Left lung (tissue), 10 donors: ENCODE data around the gene AK8. TPM values are rescaled to one million over a fixed set of nuclear protein-coding genes. Genes with fewer than 3 reads are reported as not detected.

Source experiments
- ATAC-seq: fragments of 200-7000 bp; cut with Tn5 transposase; one replicate; pipeline ENCODE4 v1.9.1; 2020; ENCODE audit warnings: moderate library complexity
- DNase-seq, 4 donors: peaks; one replicate each; pipeline ENCODE4 v3.0.0-alpha.2; 2013 to 2020
- H3K27ac ChIP-seq, 2 donors: fragments of 200-600 bp; sonication (generic) in 1 of 2; one replicate each; pipeline versions ENCODE4 v1.5.0 to v1.8.0; 2020 to 2021
- H3K27me3 ChIP-seq, 2 donors: fragments of 200-600 bp; sonication (generic) in 1 of 2; one replicate each; pipeline versions ENCODE4 v1.5.0 to v1.8.0; 2020 to 2021
- H3K36me3 ChIP-seq, 2 donors: fragments of 200-600 bp; sonication (generic) in 1 of 2; one replicate each; pipeline versions ENCODE4 v1.5.0 to v1.8.0; 2020 to 2021
- H3K4me1 ChIP-seq, 2 donors: fragments of 200-600 bp; one replicate each; pipeline ENCODE4 v1.8.0; 2021
- H3K4me3 ChIP-seq, 2 donors: fragments of 200-600 bp; sonication (generic) in 1 of 2; one replicate each; pipeline versions ENCODE4 v1.5.0 to v1.8.0; 2020 to 2021; ENCODE audit warnings: mild to moderate bottlenecking in 1 of 2
- H3K9me3 ChIP-seq, 2 donors: fragments of 200-600 bp; sonication (generic) in 1 of 2; one replicate each; pipeline versions ENCODE4 v1.5.0 to v1.8.0; 2020 to 2021
- intact Hi-C, 2 donors: fragments of 100-400 bp; cut with DNase I; formaldehyde crosslinking; loops; one replicate each; pipeline versions ENCODE4 v1.11.2 to v1.14.2; 2022
- polyA plus RNA-seq, 6 donors: library from polyadenylated mRNA; unstranded; fragments of 120-200 nt; gene quantifications; one replicate each; pipeline ENCODE4 v1.2.1, GENCODE V29; 2013; ENCODE audit not compliant: insufficient read length in 6 of 6
- total RNA-seq, 2 donors: library from RNA; stranded (reverse); fragmentation: NEBNext Ultra II Directional; extraction: Animal tissue kit (Norgen Biotek cat#: 25700); gene quantifications; one replicate each; pipeline ENCODE4 v1.2.1, GENCODE V29; 2021
- TF ChIP-seq, protein P1 (sequence below), 2 donors: fragments of 200-600 bp; sonication (generic) in 1 of 2; IDR thresholded peaks; one replicate each; pipeline versions ENCODE4 v1.5.0 to v1.8.0; 2021; ENCODE audit warnings: antibody characterized with exemption in 2 of 2
- donor health status: DM: no; HTN: yes; CAD: no.
- donor health status: DM: no; HTN: no; CAD: no.

AK8 gene
- total and polyA plus RNA-seq, 8 donors = 0.55 to 3.6 (median 2.4) TPM

DNA sequence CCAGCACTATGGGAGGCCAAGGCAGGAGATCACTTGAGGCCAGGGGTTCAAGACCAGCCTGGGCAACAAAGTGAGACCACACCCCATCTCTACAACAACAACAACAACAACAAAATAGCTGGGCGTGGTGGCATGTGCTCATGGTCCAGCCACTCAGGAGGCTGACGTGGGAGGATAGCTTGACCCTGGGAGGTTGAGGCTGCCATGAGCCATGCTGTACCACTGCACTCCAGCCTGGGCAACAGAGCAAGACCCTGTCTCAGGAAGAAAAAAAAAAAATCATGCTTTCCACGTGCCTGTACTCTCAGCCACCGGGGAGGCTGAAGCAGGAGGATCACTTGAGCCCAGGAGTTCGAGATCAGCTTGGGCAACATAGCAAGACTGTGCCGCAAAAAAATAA, 36.8 kb upstream of the AK8 start:
- DNase-seq (no peak), ATAC-seq (no peak)
- Histone ChIP-seq H3K4me3 (no peak overlapping the region), H3K27ac (no peak overlapping the region), H3K36me3 (peaks cover 6 to 92% of the 10 kb centered on the region in 2 donors), H3K4me1 (no peaks in the 10 kb centered on the region), H3K27me3 (no peaks in the 10 kb centered on the region), H3K9me3 (no peaks in the 10 kb centered on the region)
- intact Hi-C loops = no loop called here
- TF ChIP-seq, protein P1, sequence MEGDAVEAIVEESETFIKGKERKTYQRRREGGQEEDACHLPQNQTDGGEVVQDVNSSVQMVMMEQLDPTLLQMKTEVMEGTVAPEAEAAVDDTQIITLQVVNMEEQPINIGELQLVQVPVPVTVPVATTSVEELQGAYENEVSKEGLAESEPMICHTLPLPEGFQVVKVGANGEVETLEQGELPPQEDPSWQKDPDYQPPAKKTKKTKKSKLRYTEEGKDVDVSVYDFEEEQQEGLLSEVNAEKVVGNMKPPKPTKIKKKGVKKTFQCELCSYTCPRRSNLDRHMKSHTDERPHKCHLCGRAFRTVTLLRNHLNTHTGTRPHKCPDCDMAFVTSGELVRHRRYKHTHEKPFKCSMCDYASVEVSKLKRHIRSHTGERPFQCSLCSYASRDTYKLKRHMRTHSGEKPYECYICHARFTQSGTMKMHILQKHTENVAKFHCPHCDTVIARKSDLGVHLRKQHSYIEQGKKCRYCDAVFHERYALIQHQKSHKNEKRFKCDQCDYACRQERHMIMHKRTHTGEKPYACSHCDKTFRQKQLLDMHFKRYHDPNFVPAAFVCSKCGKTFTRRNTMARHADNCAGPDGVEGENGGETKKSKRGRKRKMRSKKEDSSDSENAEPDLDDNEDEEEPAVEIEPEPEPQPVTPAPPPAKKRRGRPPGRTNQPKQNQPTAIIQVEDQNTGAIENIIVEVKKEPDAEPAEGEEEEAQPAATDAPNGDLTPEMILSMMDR (IDR thresholded peaks at IDR 0.05) = no peak

DNA sequence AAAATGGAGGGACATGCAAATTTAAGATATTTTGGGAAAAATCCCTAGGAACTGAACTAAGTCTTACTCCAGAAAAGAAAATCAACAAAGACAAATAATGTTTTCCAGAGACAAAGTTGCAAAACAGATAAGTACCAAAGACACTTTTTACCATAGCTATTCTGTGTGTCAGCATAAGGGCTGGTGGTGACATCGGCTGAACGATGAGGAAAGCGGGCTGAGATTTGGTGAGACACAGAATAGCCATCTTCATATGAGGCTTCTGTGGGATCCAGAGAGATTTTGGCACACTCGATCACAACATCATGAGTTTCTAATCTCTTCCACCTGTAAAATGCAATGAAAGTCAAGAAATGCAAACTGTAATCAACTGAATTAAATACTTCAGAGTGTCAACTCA, 34.0 kb upstream of the AK8 start:
- TF ChIP-seq, protein P1 (IDR thresholded peaks at IDR 0.05) = no peak
- ATAC-seq = no peak
- H3K36me3 ChIP-seq = peaks cover 7 to 82% of the 10 kb centered on the region in 2 donors

DNA sequence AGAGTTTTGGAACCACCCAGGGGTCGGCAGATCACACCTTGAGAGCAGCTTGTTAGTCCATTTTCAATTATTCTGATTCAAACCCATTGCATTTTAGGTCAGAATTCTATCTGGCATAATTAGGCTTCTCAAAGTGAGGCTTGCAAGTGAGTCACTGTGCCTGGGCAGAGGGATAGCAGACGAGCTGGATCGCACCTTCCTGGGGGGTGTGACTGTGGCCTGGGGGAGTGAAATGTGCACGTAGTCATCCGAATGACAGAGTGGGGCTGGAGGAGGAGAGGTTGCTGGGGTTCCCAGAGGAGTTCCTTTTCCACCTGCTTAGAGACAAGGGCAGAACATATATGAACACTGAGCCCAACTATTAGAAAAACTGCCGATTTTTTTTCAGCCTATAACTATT, 32.3 kb upstream of the AK8 start:
- peaks cover 7 to 79% of the 10 kb centered on the region in 2 donors for H3K36me3 ChIP-seq
- intact Hi-C loops = no loop called here
- ATAC-seq = no peak

More for the DNA sequence above, 34.0 kb upstream of the AK8 start:
- no peak for DNase-seq
- H3K9me3 ChIP-seq = no peaks in the 10 kb centered on the region
- H3K4me3 ChIP-seq = no peak overlapping the region
- no peak overlapping the region for H3K27ac ChIP-seq
- H3K27me3 ChIP-seq = no peaks in the 10 kb centered on the region
- no peaks in the 10 kb centered on the region for H3K4me1 ChIP-seq
- intact Hi-C loops = no loop called here

DNA sequence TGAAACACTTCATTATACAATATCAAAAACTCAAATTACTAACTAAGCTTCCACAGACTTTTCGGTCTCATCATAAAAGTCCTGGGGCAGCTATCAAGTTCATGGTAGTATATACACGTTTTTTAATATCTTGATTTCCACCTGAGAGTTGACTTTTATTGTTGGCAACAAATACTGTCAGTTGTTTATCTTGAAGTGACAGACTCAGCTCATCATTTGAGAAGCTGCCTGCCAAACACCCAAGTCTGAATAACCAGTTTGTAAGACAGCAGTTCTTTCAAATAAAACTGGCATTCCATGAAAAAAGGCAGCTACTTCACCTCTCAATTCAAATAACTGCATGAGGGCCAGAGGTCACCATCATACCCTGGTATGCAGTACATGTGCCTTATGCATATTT, 31.2 kb upstream of the AK8 start:
- TF ChIP-seq, protein P1 (IDR thresholded peaks at IDR 0.05) = no peak
- Histone ChIP-seq H3K4me3 (no peak overlapping the region), H3K36me3 (peaks cover 7 to 79% of the 10 kb centered on the region in 2 donors), H3K27ac (no peak overlapping the region), H3K27me3 (no peaks in the 10 kb centered on the region), H3K9me3 (no peaks in the 10 kb centered on the region), H3K4me1 (no peaks in the 10 kb centered on the region)
- ATAC-seq (no peak), DNase-seq (no peak)
- intact Hi-C loops = no loop called here

More for the DNA sequence above, 32.3 kb upstream of the AK8 start:
- no peaks in the 10 kb centered on the region for H3K27me3 ChIP-seq
- DNase-seq = no peak
- H3K27ac ChIP-seq = no peak overlapping the region
- H3K9me3 ChIP-seq = no peaks in the 10 kb centered on the region
- H3K4me1 ChIP-seq = no peaks in the 10 kb centered on the region
- TF ChIP-seq, protein P1 (IDR thresholded peaks at IDR 0.05) = no peak
- no peak overlapping the region for H3K4me3 ChIP-seq

DNA sequence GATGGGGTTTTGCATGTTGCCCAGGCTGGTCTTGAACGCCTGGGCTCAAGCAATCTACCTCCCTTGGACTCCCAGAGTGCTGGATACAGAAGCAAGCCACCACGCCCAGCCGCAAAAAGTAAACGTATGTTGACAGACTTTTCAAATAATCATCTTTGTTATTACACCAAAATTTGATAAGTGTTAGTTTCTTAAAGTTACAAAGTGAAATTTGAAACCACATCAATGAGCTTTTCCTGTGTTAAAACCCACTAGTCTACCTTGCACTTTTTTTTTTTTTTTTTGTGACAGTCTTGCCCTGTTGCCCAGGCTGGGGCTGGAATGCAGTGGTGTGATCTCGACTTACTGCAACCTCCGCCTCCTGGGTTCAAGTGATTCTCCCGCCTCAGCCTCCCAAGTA, 30.6 kb upstream of the AK8 start:
- Histone ChIP-seq H3K4me3 (no peak overlapping the region), H3K27ac (no peak overlapping the region), H3K27me3 (no peaks in the 10 kb centered on the region), H3K9me3 (no peaks in the 10 kb centered on the region), H3K36me3 (peaks cover 7 to 80% of the 10 kb centered on the region in 2 donors), H3K4me1 (no peaks in the 10 kb centered on the region)
- DNase-seq (no peak), ATAC-seq (no peak)
- TF ChIP-seq, protein P1 (IDR thresholded peaks at IDR 0.05) = no peak
- intact Hi-C loops = no loop called here
